DLD1 (cell line): ENCODE measurements around the gene ZNF512B.
"Not testable (repeated sequence)": the region's sequence is repeated elsewhere in the genome, so short reads cannot be mapped to it uniquely, and the experiment has no call there.

Experiments
- in situ Hi-C: cut with HindIII; loops from 2 replicates; pipeline ENCODE4 v1.10.0; 2017; ENCODE audit warnings: low sequenced_read_pairs

ZNF512B gene

DNA sequence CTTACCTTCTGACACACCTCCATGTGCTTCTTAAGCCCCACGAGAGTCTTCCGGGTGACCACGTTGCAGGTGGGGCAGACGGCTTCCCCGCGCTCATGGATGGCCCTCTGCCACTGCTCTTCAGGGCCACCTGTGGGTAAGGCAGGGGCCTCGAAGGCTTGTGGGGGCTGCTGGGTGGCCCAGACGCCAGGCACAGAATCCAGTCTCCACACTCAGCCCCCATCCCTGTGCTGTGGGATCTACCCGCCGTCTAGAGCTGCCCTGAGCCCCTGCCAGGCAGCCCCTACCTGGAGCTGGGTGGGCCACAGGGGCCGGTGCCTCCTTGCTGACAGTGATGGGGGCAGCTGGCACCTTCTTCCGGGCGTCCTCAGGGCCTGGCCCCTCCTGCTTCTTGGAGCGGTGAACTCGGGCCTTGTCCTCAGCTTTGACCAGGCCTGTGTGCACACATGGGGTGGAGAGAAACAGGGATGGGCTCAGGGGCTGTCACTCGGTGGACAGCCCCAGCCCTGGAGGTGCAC is 5.9 kb downstream of the ZNF512B start:
- in situ Hi-C loops: no loop called here

GRCh38 chr20:63963348-63963741 is 6.4 kb downstream of the ZNF512B start:
- in situ Hi-C loops: no loop called here

GRCh38 chr20:63962426-63963347 is 7.0 kb downstream of the ZNF512B start:
- in situ Hi-C loops: no loop called here

DNA sequence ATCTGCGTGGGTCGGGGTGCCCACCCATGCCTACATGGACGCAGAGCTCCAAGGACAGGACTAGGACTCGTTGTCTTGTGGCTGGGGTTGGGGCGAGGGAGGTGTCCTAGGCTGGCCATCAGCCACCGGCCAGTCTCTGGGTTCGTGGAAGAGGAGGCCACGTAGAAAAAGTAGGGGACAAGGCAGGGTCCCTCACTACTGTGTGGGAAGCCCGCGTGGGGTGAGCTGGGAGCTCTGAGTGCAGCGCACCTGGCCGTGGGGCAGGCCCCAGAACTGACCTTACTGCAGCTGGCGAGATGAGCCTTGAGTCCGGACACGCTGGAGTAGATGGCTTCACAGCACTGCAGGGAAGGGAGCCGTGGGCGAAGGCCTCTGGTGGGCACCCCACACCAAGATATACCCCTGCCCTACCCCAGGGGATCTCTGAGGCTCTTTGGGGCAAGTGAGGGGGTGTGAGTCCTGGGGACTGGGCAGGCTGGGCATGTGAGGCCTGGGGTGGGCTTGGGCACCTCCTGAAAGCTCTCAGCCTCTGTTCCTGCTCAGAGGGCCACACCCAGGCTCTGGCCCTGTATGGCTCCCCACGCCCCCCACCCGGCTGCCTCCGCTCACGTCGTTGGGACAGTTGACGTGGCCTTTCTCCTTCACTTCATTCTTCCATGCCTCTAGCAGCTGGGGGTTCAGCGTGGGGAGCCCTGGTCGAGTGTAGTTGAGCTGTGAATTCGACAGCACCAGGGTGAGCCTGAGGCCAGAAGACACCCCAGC is 7.9 kb downstream of the ZNF512B start:
- in situ Hi-C loops: no loop called here

DNA sequence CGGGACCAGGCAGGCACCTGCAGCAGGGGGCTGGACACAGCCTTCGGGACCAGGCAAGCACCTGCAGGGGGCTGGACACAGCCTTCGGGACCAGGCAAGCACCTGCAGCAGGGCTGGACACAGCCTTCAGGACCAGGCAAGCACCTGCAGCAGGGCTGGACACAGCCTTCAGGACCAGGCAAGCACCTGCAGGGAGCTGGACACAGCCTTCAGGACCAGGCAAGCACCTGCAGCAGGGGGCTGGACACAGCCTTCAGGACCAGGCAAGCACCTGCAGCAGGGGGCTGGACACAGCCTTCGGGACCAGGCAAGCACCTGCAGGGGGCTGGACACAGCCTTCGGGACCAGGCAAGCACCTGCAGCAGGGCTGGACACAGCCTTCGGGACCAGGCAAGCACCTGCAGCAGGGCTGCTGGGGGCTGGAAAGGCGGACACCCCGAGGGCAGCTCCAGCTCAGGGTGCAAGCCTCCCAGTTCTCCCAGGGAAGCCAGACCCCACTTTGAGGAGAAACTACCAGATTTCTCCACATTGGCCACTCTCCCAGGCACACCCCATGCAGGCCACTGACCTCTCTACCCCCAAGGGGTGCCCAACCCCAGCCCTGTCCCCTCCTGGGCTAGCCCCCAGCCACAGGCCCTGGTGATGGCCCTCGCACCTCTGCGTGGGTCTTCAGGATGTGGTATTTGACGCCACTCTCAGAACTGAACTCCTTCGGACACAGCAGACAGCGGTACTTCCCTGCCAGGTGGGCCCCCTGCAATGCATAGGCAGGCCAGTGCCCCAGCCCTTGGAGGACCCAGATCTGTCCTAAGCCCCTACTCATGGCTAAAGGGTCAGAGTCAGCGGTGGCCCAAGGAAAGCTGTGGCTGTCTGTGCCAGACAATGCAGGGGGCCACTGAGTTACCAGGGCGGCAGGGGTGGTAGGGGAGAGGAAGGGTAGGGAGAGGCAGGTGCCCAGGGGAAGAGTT is 8.8 kb downstream of the ZNF512B start:
- in situ Hi-C loops: not testable (repeated sequence)

DNA sequence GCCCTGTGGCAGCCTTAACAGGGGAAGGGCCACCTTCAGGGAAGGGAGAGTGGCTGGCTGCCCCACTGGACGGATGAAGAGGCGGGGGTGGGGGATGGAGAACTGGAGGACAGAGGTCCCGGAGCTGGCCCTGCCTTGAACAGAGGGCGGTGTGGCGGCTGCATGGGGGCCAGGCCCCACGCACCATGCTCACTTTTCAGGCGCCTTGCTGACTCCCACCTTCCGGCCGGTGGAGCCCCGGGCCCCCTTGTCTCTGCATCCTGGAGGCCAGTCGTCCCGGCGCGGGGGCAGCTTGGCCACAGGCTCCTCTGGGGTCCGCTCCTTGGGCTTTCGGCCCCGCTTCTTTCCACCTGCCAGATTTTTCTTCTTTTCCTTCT is 10.0 kb downstream of the ZNF512B start:
- in situ Hi-C loops: no loop called here

DNA sequence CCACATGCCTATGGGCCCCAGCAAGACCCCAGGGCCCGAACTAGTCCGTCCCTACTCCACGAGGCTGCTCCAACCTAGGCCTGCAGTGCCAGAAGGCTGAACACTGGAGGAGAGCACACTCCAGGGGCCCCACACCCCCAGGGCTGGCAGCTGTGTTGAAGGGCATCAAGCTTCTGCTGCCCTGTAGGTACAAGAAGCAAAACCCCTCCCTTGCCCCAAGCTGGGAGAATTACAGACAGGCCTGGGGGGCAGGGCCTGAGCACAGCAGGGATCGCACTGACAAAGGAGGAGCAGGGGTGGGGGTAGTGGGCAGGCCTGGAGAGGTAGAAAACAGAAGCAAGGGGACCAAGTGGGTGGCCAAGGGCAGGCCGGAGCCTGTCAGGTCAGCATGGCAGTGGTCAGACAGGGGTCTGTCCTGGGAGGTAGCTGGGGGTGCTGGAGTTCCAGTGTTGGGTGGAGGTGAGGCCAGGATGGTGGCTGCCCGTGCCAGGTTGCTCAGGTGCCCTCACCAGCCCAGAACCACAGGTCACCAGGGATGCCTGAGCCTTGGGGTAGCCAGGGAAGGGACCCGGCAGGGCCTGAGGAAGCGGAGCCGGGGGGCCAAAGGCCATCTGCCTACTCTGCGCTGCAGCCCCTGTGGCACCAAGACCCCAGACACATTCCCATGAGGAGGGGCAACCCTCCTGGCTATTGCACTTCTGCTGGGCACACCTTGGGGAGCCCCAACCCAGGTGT is 10.6 kb downstream of the ZNF512B start:
- in situ Hi-C loops: no loop called here

- in situ Hi-C loops: no loop called here
Measured at GRCh38 chr20:63958471-63958870, 11.3 kb downstream of the ZNF512B start.

DNA sequence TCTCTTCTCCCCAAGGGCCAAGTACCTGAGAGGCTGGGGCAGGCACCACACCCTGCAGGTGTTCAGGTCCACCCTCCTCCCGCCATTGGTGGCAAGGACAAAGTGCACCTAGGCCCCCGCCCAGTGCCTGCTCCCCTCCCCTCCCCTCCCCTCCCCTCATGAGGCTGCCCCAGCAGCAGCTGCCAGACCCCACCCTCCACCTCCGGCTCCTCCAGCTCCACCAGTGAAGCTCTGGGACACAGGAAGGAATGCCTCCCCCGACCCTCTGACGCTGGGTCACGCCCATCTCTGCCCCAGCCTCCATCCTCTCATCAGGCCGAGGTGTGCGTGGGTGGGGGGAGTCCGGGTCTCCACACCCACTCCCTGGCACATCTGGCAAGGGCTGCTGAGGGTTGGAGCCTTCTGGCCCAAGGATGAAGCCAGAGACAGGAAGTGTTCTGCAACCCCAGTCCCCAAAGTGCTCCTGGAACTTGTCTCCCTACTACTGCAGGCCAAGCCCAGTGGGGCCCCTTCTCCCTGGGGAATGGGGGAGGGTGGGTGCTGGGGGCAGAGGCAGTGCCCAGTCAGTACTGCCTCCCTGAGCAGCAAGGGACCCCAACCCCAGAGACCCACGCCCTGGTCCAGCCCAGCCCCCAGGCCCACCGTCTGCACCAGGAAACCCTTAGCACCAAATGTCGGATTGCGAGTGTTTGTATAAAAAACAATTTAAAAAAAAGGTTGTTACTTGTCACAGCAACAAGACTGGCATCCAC is 11.9 kb downstream of the ZNF512B start:
- in situ Hi-C loops: no loop called here

- in situ Hi-C loops: no loop called here
Measured at GRCh38 chr20:63957004-63957689, 12.6 kb downstream of the ZNF512B start.

GRCh38 chr20:63956664-63957003 is 13.1 kb downstream of the ZNF512B start:
- in situ Hi-C loops: no loop called here

DNA sequence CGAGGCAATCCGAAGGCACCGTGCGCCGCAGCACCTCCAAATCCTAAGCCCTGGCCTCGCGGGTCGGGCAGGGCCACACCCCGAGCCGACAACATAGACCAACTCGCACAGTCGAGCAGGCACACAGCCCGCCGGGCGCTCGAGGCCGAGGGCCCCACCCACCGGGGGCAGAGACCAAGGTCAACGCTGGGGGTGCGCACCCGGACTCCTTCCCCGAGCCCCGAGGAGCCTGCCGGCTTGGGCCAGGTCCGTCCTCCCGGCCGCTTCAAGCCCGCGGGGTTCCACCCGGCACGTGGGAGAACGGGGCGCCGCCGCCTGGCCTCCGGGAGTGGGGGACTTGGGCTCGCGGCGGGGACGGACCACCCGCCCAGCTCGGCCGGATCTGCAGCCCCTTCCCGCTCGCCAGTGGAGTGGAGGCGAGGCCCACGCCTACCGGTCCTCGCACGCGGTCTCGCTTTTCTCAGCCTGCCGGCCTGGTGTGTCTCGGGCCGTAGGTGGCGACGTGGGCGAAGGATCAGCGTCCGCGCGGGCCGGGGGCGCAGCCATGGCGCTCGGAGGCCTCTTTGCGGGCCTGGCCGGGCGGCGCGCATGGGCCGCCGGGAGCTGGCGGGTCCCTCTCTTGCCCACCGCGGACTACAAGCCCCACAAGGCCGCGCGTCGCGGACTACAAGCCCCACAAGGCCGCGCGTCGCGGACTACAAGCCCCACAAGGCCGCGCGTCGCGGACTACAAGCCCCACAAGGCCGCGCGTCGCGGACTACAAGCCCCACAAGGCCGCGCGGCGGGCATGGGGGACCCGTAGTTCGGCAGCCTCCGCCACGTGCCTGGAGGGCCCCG is 13.7 kb downstream of the ZNF512B start, which contains the start of gene UCKL1:
TSS of gene UCKL1 (minus strand) at position 590 of the 837 bp plus-strand sequence. CDS start at position 546, 44 bp downstream.
- in situ Hi-C loops: no loop called here

GRCh38 chr20:63955281-63955826 is 14.4 kb downstream of the ZNF512B start:
- in situ Hi-C loops: no loop called here

GRCh38 chr20:63953764-63954429 is 15.8 kb downstream of the ZNF512B start:
- in situ Hi-C loops: no loop called here

GRCh38 chr20:63952769-63953168 is 17.0 kb downstream of the ZNF512B start:
- in situ Hi-C loops: no loop called here

DNA sequence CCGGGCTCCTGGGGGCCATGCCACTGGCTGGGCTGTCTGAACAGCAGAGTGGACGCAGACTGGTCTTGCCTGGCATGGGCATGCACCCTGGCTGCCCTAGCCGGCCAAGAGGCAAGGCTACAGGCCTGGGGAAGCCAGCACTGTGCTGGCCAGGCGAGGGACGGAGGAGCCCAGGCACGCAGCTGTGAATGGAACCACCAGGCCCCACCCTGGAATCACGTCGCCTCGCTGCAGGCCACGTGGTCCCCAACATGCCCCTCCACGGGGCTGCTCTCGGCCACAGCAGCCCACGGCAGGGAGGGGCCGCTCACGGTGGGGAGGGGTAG is 17.6 kb downstream of the ZNF512B start:
- in situ Hi-C loops: no loop called here
